Prostate gland (tissue), 2 donors: Measurements from ENCODE around the gene CCL20.

Experiments
- CTCF ChIP-seq, 4 experiments: fragments of 200-600 bp in 2 of 4; fragments of 450-650 bp in 2 of 4; sonication (generic) in 2 of 4; IDR thresholded peaks; 1 replicate in 3 of 4; 2 replicates in 1 of 4; pipeline ENCODE4 v1.5.1; 2016 to 2019; ENCODE audit warnings: antibody characterized with exemption in 4 of 4, mild to moderate bottlenecking in 2 of 4, moderate library complexity in 2 of 4
- POLR2A ChIP-seq: fragments of 450-650 bp; IDR thresholded peaks from one replicate; pipeline ENCODE4 v1.6.1; 2016; ENCODE audit warnings: antibody characterized with exemption, mild to moderate bottlenecking
- POLR2AphosphoS5 ChIP-seq: sonication (generic); formaldehyde crosslinking; IDR thresholded peaks from one replicate; pipeline ENCODE4 v1.6.1; 2017; ENCODE audit warnings: antibody characterized with exemption

GRCh38 chr2:227824711-227825110, 11.1 kb downstream of the CCL20 start:
- TF ChIP-seq CTCF (IDR thresholded peaks at IDR 0.05), result no peak
- TF ChIP-seq POLR2A, result no peak
- no peak for TF ChIP-seq POLR2AphosphoS5
